ENCODE measurements around the gene SLC25A53.

Gene SLC25A53, protein sequence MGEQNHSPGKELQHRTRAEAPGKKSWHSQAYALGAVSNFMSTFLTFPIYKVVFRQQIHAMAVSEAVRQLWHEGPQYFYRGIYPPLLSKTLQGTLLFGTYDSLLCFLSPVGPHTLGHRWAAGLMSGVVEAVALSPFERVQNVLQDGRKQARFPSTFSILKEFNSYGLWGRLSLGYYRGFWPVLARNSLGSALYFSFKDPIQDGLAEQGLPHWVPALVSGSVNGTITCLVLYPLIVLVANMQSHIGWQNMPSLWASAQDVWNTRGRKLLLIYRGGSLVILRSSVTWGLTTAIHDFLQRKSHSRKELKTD

DNA sequence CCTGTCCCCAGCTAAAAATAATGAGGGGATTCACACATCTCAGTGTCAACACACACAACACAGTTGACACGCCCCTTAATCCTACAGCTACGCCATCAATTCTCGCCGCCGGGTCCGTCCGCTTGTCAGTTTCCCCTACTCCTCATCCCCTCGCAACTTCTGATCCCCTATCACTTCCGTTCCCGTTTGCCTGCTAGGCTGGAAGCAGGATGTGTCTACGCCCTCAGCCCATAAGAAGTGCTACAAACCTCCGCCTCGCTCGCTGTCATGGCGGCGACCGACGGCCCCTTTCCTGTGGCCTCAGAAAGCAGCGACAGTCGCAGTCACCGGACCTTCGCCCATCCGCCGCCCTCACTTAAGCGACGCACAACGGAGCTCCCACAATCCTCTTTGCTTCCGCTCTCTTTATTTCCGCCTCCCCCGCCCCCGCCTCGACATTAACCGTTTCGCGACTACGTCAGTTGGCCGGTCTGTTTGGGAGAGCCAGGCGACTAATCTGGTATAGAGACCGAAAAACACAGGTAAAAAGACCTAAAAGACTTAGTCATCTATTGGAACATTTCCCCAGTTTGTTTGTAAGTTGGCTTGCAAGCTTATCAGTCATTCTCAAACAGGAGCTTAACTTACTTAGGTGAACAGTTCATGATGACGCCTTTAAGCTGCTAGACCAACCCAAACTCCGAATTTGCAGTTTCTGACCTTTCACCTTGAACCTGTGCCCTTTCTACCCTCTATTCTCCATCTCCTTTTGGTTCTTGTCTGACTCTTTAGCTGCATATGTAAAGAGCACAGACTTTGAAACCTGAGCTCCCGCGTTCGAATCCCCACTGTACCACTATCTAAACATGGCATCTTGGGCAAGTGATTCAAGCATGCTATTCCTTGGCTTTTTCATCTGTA is at the start of gene SLC25A53:
Gene SLC25A53, minus strand, starts transcription at position 380 of the 900 bp plus-strand sequence. CDS start 51,752 bp downstream, outside the sequence.
- peak; percentile 48 to 57 for DNase-seq (ENCODE audit: low read depth in 2 of 2)

DNA sequence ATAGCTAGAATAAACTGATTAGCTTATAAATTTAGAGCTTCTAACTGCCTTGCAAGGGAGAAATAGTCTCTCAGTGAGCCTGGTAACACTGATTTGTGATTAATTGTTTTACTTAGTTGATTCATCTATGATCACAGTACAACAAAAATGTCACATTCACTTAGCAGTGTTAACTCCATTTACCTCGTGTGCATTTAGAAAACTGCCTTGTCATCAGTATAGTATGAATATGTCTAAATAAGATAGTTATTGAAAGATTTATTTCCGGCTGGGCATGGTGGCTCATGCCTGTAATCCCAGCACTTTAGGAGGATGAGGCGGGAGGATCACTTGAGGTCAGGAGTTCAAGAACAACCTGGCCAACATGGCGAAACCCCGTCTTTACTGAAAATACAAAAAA is 48.7 kb upstream of the SLC25A53 start:
- DNase-seq (ENCODE audit: low read depth in 2 of 2), result no peak

DNA sequence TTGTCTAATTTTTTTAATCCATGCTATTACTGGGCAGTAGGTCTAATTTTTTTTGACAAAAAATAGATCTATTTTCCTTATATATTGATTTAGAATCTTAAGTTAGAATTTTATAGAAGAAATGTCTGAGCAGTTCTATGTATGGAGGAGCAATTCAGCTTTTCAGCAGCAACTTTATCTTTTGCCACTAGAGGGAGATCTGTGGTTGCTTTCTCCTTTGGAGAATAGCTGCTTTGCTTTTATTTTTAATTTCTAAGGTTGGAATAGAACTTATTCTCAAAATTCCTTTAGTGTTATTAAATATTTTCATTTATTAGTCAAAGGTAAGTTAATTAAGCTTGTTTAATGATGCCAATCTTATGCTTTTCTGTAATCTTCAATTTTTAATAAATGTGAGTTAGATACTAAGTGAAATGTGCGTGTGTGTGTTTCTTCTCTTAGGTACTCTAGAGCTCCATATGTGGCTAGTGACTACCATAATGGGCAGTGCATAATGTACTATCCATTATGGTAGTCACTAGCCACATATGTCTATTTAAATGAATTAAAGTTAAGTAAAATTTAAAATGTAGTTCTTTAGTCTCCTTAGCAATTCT is 38.8 kb upstream of the SLC25A53 start:
- DNase-seq (ENCODE audit: low read depth in 2 of 2), result peak in 1 of 2 donors; percentile 2

DNA sequence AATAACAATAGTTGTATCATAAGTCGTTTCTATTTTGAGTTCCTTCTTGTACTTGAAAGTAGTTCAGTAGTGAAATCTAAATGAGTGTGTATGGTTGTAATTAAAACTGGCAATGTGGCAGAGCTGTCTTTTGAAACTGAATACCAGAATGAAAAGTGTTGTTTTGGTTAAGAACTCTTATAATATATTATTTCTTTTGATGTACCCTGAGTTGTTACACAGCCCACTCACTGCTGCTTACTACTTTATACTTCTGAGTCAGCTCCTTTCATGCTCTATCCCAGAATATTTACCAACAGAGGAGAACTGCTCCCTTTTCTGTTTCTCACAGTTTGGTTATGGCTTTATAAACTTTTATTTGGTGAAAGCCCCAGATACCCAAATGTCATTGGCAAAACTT is 38.2 kb upstream of the SLC25A53 start:
- DNase-seq (ENCODE audit: low read depth in 2 of 2), result no peak

DNA sequence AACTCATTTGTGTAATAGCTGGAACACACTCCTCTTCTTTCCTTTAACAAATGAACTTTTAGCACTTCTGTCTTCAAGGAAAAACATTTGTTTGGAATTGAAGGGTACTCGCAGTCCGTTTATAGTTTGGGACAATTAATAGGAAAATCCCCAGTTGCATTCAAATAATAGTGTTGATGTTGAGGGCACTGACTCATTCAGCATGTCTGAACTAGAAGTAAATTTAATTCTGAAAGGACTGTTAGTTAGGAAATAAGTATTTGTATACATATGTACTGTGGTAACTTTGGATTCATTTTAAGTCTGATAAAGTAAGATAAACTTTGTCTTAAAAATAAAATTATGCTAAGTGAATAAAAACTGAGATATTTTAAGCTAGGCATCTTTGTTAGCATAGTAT is 36.7 kb upstream of the SLC25A53 start:
- DNase-seq (ENCODE audit: low read depth in 2 of 2), result no peak

DNA sequence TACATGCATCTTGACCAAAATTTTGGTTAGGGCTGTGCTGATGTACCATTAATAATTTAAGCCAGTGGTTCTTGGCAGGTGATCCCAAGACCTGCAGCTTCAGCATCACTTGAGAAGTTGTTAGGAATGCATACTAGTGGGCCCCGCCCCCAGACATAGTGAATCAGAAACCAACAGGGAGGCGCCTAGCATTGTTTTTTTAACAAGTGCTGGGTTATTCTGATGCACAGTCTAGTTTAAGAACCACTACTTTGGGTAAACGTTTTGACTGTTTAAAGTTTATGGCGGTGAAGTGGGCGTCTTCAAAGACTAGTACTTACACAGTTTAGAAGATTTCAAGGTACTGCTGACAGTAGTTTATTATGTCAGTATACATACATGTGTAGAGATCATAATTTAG is 33.0 kb upstream of the SLC25A53 start:
- no peak for DNase-seq (ENCODE audit: low read depth in 2 of 2)

DNA sequence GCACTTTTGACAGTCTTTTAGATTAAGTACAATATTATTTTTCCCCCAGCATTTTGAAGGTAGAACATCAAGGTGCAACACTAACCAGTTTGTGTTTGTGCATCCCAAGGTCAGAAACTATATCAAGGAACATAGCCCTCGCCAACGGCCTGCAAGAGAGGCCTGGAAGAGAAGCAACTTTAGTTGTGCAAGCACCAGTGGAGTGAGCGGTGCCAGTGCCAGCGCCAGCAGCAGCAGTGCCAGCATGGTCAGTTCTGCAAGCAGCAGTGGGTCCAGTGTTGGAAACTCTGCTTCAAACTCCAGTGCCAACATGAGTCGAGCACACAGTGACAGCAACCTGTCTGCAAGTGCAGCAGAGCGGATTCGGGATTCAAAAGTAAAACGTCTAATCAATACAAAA is 31.1 kb upstream of the SLC25A53 start:
- DNase-seq (ENCODE audit: low read depth in 2 of 2), result no peak

DNA sequence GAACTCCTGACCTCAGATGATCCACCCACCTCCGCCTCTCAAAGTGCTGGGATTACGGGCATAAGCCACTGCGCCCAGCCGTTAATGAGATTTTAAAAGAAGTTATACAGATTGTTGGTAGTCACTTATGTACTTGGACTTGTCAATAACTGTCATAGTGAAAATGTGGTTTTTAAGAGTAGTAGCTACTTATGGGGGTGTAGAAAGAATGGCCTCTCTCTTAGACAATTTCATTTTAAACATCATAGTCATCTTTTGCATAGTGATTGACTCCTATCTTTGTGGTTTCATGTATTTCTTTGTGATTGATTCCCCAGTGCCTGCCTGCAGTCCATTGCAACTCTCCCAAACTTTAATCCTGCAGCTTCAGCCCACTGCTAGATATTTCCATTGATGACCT is 26.9 kb upstream of the SLC25A53 start:
- DNase-seq (ENCODE audit: low read depth in 2 of 2), result no peak

DNA sequence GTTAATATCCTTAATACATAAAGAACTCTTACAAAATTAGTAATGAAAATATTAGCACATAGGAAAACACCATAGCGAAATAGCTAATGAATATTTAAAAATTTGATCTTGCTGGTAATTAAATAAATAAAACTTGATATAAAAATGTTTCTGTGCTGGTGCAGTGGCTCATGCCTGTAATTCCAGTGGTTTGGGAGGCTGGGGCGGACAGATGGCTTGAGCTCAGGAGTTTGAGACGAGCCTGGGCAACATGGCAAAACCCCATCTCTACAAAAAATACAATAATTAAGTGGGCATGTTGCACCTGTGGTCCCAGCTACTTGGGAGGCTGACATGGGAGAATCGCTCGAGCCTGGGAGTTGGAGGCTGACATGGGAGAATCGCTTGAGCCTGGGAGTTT is 17.0 kb upstream of the SLC25A53 start:
- DNase-seq (ENCODE audit: low read depth in 2 of 2), result no peak

DNA sequence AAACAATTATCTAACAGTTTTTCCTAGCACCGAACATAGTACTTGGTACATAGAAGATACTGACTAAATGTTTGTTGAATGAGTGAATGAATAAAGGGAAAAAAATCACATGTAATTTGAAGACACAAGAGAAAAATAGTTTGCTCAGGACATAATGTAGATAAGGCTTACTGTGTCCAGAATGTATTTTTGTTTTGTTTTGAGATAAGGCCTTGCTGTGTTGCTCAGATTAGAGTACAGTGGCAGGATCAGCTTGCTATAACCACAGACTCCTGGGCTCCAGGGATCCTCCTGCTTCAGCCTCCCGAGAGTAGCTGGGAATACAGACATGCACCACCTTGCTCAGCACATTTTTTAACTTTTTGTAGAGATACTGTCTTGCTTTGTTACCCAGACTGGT is 16.0 kb upstream of the SLC25A53 start:
- no peak for DNase-seq (ENCODE audit: low read depth in 2 of 2)

DNA sequence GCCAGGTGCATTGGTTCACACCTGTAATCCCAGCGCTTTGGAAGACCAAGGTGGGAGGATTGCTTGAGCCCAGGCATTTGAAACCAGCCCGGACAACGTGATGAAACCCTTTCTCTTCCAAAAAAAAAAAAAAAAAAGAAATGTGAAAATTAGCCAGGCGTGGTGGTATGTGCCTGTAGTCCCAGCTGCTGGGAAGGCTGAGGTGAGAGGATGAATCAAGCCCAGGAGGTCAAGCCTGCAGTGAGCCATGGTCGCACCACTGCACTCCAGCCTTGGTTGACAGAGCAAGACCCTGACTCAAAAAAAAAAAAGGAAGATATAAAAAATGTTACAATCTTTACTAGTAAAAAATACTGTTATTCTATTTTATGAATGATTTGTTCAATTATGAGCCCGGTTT is 15.3 kb upstream of the SLC25A53 start:
- DNase-seq (ENCODE audit: low read depth in 2 of 2), result no peak

DNA sequence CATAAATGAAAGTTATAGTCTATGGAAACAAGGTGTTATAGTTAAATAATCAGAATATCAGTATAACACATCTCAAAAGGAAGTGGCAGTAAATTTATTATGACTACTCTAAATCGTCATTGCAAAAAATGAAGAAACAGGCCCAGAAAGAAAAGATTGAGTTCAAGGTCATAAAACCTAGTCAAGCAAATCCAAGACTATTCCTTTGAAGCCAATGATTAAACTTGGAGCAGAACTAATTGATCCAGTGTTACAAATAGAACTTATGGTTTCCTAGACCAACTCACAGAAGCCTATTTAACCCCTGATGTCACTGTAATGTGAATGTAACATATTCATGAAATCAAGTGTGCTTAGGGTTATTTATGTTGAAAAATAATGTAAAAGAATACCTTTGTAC is 11.3 kb upstream of the SLC25A53 start:
- no peak for DNase-seq (ENCODE audit: low read depth in 2 of 2)

DNA sequence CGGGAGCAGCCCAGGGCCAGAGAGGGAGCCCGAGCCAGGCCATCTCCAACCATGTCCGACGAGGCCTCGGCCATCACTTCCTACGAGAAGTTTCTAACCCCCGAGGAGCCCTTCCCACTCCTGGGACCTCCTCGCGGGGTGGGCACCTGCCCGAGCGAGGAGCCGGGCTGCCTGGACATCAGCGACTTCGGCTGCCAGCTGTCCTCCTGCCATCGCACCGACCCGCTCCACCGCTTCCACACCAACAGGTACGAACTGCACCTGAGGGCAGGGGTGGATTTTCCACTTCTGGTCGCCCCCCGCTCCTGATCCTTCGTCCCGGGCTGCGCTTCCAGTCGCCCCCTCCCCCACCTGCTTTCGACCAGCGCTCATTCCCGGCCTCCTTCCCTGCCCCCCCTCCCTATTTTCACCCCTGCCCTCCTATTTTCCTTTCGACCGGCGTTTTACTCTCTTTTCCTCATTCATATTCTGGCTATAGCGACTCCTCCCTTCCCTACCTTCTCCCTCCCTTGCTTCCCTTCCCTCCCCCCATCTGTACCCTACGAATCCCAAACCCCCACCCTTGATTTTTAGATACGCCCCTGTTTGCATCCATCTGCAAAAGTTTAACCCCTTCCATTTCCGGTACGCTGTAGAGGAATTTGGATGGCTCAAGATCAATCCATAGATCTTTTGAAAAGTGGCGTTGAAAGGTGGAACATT is 10.1 kb upstream of the SLC25A53 start:
- DNase-seq (ENCODE audit: low read depth in 2 of 2), result no peak

DNA sequence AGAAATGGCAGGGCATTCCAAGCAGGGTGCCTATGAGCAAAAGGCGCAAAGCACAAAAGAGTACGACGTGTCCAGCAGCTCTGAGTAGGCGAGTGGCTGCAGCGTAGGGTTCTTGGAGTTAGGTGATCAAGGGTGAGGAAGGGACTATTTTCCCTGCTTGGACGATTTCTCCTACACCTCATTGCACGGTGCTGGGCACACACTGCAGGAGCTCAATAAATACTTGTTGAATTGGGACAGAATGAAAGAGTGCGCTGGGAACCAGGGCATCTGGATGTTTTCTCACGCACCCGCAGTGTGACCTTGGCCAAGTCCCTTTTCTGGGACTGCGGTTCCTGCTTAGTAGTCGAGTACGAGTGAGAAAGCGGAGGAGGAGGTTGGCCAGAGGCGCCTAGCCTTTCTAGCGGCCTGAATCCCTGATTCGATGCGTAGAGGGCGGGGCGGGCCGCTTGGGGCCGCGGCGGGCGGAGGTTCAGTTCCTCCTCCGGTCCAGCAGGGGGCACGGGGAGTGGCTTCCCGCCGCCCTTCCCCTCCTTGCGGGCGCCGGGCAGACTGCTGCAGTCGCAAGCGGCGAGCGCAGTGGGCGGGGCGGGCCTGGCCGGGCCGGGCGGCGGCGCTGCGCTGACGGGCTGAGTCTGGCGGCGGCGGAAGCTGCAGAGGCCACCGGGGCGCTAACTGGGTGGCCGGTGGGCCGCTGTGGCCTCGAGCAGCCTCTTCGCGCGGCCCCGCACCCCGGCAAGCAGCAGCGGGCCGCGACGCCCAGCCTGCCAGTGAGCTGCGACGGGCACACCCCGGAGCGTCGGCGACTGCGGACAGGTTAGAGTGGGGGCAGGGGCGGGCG is 9.3 kb upstream of the SLC25A53 start, which contains the start of gene FAM199X:
Gene FAM199X, plus strand, starts transcription at position 560 of the 841 bp plus-strand sequence. CDS start 333 bp downstream, outside the sequence.
- peak; percentile 69 to 70 for DNase-seq (ENCODE audit: low read depth in 2 of 2)

DNA sequence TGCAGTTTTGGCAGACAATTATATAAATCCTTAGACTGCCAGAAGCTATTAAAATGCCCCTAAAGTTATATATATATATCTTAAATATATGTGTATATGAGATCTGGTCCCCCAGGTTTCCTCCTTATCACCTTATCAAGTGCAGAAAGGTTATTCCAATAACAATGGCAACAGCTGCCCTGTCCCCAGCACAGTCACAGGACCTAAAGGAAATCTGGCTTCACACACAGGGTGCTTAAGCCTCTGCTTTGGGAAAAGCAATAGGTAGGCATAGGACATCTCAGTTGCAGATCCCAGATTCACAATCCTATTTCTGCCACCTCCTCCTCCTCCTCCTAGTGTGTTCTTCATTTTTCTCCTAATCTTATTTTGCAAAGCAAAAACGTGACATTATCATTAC is 5.8 kb downstream of the SLC25A53 start:
- no peak for DNase-seq (ENCODE audit: low read depth in 2 of 2)

DNA sequence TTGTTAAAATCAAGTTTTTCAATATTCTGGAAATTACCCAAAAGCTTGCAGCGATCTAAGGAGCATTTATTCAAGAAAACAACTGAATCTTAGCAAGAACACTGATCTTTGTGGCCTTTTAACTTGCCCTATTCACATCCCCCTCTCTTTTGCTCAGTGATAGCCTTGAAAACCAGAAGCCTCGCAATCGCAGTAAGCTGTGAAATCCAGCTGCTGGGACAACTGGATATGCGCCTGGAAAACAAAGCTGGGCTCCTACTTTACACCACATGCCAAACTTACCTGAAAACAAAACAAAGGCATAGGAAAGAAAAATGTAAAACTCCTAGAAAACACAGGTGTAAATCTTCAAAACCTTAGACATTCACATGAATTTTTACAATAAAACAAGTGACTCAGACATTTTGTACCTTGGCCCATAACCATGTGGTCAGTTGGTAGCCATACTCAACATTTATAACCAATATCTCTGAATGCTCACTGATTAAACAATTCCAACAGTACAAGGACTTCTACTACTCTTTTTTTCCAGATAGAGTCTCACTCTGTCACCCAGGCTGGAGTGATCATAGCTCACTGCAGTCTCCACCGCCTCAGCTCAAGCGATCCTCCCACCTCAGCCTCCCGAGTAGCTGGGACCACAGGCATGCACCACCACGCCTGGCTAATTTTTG is 15.6 kb downstream of the SLC25A53 start:
- DNase-seq (ENCODE audit: low read depth in 2 of 2), result no peak

DNA sequence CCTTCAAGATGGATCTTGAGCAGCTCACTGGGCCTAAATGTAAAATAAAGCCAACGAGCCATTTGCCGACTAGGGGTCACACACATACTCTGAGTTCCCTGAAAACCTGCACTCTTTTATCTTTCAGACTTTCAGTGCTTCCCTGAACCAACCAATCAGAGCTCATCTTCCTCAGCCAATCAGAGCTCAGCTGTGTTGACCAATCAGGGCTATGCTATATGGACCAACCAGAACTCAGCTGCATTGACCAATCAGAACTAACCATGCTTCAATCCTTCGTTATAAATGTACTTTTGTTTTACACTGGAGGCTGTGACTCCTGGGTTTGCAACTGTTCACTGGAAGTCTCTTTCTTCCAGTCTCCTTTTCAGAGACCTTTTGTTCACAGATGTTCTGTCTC is 19.3 kb downstream of the SLC25A53 start:
- no peak for DNase-seq (ENCODE audit: low read depth in 2 of 2)

DNA sequence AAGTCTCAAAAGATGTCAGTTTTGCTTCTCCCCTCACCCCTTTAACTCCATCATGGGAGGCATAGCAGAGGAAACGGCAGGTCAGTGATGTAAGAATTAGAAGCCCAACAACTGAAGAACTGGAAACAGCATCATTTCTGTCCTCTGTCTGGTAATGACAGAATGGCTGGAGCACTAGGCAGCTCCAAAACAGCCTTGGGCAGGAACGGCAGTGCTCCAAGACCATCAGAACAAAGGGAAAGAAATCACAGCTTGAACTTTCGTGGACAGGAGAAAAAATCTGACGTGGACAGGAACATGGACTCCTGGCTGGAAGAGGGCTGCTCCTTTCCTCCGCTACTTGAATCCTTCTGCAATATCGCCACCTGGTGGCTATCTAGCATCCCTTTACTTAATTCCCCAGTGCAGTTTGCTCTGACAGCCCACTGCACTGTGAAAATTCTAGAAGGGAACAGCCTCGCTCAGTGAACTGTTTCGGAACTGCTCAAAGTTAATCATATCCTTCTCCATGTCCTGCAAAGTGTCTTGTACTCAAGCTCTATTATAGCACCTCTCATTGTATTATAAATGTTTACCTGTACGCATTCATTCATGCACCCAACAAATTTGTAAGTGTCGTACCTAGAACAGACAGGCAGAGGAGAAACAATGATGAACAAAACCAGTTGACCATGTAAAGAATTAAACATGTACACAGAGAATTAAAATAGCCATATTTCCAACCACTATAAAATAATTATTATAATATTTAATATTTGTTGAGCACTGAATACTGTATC is 20.4 kb downstream of the SLC25A53 start:
- DNase-seq (ENCODE audit: low read depth in 2 of 2), result peak; percentile 30 to 31

DNA sequence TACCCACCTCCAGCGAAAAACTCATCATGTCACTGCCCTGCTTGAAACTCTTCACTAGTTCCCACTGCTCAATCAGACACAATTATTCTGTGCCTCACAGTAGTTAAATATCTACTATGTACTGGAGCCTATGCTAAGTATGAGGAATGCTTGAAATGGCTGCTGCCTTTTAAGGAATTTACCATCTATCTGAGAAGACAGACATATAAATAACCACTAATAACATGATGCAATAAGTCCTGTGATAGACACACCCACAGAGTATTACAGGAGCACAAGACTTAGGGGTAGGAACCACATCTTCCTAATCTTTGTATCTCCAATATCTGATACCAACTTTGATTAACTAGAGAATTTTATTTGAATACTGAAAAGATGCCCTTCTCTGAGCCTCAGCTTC is 21.1 kb downstream of the SLC25A53 start:
- no peak for DNase-seq (ENCODE audit: low read depth in 2 of 2)

Measured in activated CD4-positive, alpha-beta T cell treated with anti-CD3 and anti-CD28 coated beads for 24 hours (primary cell).